ENCODE results near the gene EXOC2.
A peak's percentile ranks its signal among the peaks of the same experiment; 100 is the strongest.

The EXOC2 gene

GRCh38 chr6:586553-586952, 106.4 kb downstream of the EXOC2 start:
- in situ Hi-C loops (cut with HindIII; ENCODE audit: low sequenced_read_pairs), result loop anchor here (25.0 kb wide), 1 partner anchor 801 kb away; the partner anchor contains the start of gene FOXF2
- TF ChIP-seq CTCF (IDR thresholded peaks at IDR 0.05; ENCODE audit: low read depth, low read length, missing control alignments), result no peak
- DNase-seq (ENCODE audit: low read depth), result no peak
- H3K4me3 ChIP-seq (ENCODE audit: low read depth, low read length), result no peak overlapping the region

- in situ Hi-C loops (cut with HindIII; ENCODE audit: low sequenced_read_pairs), result loop anchor here (25.0 kb wide), 1 partner anchor 804 kb away; the partner anchor contains the start of gene FOXF2
- TF ChIP-seq CTCF (IDR thresholded peaks at IDR 0.05; ENCODE audit: low read depth, low read length, missing control alignments), result no peak
- no peak overlapping the region for H3K4me3 ChIP-seq (ENCODE audit: low read depth, low read length)
- no peak for DNase-seq (ENCODE audit: low read depth)
Observed at GRCh38 chr6:583635-584034, 109.3 kb downstream of the EXOC2 start.

- H3K4me3 ChIP-seq (ENCODE audit: low read depth, low read length), result no peak overlapping the region
- in situ Hi-C loops (cut with HindIII; ENCODE audit: low sequenced_read_pairs), result loop anchor here (25.0 kb wide), 1 partner anchor 804 kb away; the partner anchor contains the start of gene FOXF2
- DNase-seq (ENCODE audit: low read depth), result no peak
- no peak for TF ChIP-seq CTCF (IDR thresholded peaks at IDR 0.05; ENCODE audit: low read depth, low read length, missing control alignments)
Observed at GRCh38 chr6:583116-583515, 109.8 kb downstream of the EXOC2 start.

GRCh38 chr6:582370-582769, 110.6 kb downstream of the EXOC2 start:
- in situ Hi-C loops (cut with HindIII; ENCODE audit: low sequenced_read_pairs), result loop anchor here (25.0 kb wide), 1 partner anchor 805 kb away; the partner anchor contains the start of gene FOXF2
- no peak overlapping the region for H3K4me3 ChIP-seq (ENCODE audit: low read depth, low read length)
- peak; percentile 12 for DNase-seq (ENCODE audit: low read depth)
- TF ChIP-seq CTCF (IDR thresholded peaks at IDR 0.05; ENCODE audit: low read depth, low read length, missing control alignments), result no peak

GRCh38 chr6:579339-579738, 113.6 kb downstream of the EXOC2 start:
- TF ChIP-seq CTCF (IDR thresholded peaks at IDR 0.05; ENCODE audit: low read depth, low read length, missing control alignments), result peak; percentile 29
- in situ Hi-C loops (cut with HindIII; ENCODE audit: low sequenced_read_pairs), result loop anchor here (25.0 kb wide), 1 partner anchor 808 kb away; the partner anchor contains the start of gene FOXF2
- no peak for DNase-seq (ENCODE audit: low read depth)
- H3K4me3 ChIP-seq (ENCODE audit: low read depth, low read length), result no peak overlapping the region

GRCh38 chr6:572596-573265, 120.2 kb downstream of the EXOC2 start:
- no peak for DNase-seq (ENCODE audit: low read depth)
- no peak for TF ChIP-seq CTCF (IDR thresholded peaks at IDR 0.05; ENCODE audit: low read depth, low read length, missing control alignments)
- H3K4me3 ChIP-seq (ENCODE audit: low read depth, low read length), result no peak overlapping the region
- in situ Hi-C loops (cut with HindIII; ENCODE audit: low sequenced_read_pairs), result no loop called here
